SU-DHL-6 (cell line): Measurements from ENCODE around the gene ARHGAP28.

ENCODE experiments used
- EZH2phosphoT487 ChIP-seq: fragments of 200-600 bp; sonication (generic), shearing (Covaris generic); conservative IDR thresholded peaks from 2 replicates; pipeline ENCODE4 v1.6.1; 2018; ENCODE audit warnings: mild to moderate bottlenecking, antibody characterized with exemption, low read length, moderate library complexity, mixed read lengths
- TF ChIP-seq, protein P1 (sequence below): fragments of 200-600 bp; sonication (generic); IDR thresholded peaks from one replicate; pipeline ENCODE4 v1.5.1; 2017; ENCODE audit warnings: antibody characterized with exemption, mild to moderate bottlenecking, low read length, moderate library complexity; ENCODE audit not compliant: insufficient read depth, poor library complexity, severe bottlenecking

DNA sequence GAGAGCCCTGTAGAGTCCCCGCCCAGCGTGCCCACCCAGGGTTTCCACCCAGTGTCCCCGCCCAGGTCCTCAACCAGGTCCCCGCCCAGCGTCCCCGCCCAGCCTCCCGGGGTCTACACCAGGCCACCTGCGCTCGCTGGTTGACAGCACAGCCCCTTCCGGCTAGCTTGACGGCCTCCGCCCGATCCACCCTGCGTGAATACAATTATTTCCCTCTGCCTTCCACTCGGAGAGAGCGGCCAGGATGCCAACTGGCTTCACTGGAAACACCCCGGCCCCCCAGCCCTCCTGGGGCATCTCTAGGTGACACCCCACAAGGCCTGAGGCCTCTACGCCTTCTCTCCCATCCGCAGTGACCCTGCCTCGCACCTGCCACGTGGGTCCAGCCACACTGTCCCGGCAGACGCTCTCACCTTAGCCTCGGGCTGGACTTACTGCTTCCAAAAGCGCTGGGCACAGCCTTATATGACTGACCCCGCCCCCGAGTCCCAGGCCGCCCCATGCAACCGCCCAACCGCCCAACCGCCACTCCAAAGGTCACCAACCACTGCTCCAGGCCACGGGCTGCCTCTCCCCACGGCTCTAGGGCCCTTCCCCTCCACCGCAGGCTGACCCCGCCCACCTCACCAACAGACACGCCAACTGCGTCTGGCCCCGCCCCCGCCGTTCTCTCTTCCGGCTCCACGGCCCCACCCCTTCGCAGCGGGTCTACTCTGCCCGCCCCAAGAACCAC, 200.0 kb downstream of the ARHGAP28 start:
- TF ChIP-seq, protein P1, sequence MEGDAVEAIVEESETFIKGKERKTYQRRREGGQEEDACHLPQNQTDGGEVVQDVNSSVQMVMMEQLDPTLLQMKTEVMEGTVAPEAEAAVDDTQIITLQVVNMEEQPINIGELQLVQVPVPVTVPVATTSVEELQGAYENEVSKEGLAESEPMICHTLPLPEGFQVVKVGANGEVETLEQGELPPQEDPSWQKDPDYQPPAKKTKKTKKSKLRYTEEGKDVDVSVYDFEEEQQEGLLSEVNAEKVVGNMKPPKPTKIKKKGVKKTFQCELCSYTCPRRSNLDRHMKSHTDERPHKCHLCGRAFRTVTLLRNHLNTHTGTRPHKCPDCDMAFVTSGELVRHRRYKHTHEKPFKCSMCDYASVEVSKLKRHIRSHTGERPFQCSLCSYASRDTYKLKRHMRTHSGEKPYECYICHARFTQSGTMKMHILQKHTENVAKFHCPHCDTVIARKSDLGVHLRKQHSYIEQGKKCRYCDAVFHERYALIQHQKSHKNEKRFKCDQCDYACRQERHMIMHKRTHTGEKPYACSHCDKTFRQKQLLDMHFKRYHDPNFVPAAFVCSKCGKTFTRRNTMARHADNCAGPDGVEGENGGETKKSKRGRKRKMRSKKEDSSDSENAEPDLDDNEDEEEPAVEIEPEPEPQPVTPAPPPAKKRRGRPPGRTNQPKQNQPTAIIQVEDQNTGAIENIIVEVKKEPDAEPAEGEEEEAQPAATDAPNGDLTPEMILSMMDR = no peak
- no peak for TF ChIP-seq EZH2phosphoT487
